Activated B cell treated with CpG ODN at 0.5 μM for 24 hours (primary cell): ENCODE measurements around the gene TMEM135. TPM values are rescaled to one million over a fixed set of nuclear protein-coding genes. Genes with fewer than 3 reads are reported as not detected.

Experiments used
- ATAC-seq: fragments of 200-7000 bp; cut with Tn5 transposase; one replicate; pipeline ENCODE4 v1.10.0; 2021; ENCODE audit warnings: low read depth, mild to moderate bottlenecking, moderate library complexity
- CTCF ChIA-PET: fragments of 350-600 bp; sonication (Branson Sonifier 250); formaldehyde crosslinking; loops from one replicate; lab custom pipeline; 2021; ENCODE audit warnings: antibody characterized with exemption; lab: Charles Lee
- POLR2A ChIA-PET: fragments of 350-600 bp; sonication (Branson Sonifier 250); formaldehyde crosslinking; loops from one replicate; lab custom pipeline; 2021; ENCODE audit warnings: antibody characterized with exemption; lab: Charles Lee
- DNase-seq: peaks from one replicate; pipeline ENCODE4 v3.0.0; 2022
- H3K27ac Mint-ChIP-seq: one replicate; pipeline ENCODE4 v1.8.0; 2020; ENCODE audit warnings: mixed read lengths
- H3K27me3 Mint-ChIP-seq: one replicate; pipeline ENCODE4 v1.8.0; 2021; ENCODE audit warnings: mixed read lengths
- H3K36me3 Mint-ChIP-seq: one replicate; pipeline ENCODE4 v1.8.0; 2021; ENCODE audit warnings: low read depth, mixed read lengths
- H3K4me1 Mint-ChIP-seq: one replicate; pipeline ENCODE4 v1.8.0; 2021; ENCODE audit warnings: mixed read lengths
- H3K4me3 Mint-ChIP-seq: one replicate; pipeline ENCODE4 v1.8.0; 2020; ENCODE audit warnings: mild to moderate bottlenecking, mixed read lengths
- H3K9me3 Mint-ChIP-seq: one replicate; pipeline ENCODE4 v1.8.0; 2020; ENCODE audit warnings: mixed read lengths
- intact Hi-C: fragments of 100-400 bp; cut with micrococcal nuclease; formaldehyde crosslinking; loops from one replicate; pipeline ENCODE4 v1.15.1; 2024
- total RNA-seq: library from RNA; stranded (reverse); gene quantifications from 2 replicates; pipeline ENCODE4 v1.2.3, GENCODE V29; 2022
- TF ChIP-seq, protein P1 (sequence below): fragments of 200-600 bp; IDR thresholded peaks from one replicate; pipeline ENCODE4 v1.8.0; 2022; ENCODE audit warnings: antibody characterized with exemption, mild to moderate bottlenecking

TMEM135 gene
- total RNA-seq, 1 donor from 2014 or later, result 10.1 TPM

DNA sequence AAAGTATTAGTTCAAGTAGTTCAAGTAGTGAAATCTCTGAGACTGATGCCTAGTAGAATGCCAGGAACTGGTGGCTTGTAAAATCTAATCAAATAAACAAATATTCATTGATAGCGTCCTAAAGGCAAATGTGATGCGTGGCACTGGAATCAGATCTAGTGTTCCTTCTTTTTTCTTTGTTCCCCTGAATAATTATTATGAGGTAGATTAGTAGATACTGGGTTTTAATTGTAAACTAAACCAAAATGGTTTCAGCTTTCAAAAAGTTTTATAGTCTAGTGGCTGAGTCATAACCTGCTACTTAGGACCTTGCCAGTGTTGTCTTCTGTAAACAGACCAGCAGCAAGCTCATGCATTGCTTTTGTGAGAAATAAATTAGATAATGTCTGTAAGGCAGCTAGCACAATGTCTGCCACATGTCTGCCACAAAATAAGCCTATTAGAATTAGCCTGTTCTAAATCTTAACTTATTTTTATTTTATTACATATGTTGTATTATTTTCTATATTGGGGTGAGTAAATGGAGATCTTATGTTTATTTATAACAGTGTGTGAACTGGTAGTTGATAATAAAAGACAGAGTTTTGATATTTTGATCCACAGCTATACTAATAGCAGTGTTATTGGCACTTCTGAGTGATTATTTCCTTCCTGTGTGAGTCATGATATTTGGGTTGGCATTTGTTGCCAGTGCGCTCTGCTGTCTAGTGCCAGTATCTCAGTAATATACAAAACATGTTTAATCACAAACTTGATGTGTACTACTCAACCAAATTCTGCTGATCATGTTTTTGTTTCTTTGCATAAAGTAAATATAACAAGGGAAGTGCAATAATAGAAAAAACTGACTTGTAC is 135.7 kb downstream of the TMEM135 start:
- ChIA-PET POLR2A (no interaction called here), CTCF (no interaction called here)
- intact Hi-C loops, result no loop called here
- no peaks in the 10 kb centered on the region for H3K27me3 Mint-ChIP-seq
- peaks cover 21% of the 10 kb centered on the region for H3K36me3 Mint-ChIP-seq
- ATAC-seq (no peak), DNase-seq (no peak)
- H3K9me3 Mint-ChIP-seq, result peaks cover 16% of the 10 kb centered on the region
- peaks cover 3% of the 10 kb centered on the region for H3K4me1 Mint-ChIP-seq
- TF ChIP-seq, protein P1, sequence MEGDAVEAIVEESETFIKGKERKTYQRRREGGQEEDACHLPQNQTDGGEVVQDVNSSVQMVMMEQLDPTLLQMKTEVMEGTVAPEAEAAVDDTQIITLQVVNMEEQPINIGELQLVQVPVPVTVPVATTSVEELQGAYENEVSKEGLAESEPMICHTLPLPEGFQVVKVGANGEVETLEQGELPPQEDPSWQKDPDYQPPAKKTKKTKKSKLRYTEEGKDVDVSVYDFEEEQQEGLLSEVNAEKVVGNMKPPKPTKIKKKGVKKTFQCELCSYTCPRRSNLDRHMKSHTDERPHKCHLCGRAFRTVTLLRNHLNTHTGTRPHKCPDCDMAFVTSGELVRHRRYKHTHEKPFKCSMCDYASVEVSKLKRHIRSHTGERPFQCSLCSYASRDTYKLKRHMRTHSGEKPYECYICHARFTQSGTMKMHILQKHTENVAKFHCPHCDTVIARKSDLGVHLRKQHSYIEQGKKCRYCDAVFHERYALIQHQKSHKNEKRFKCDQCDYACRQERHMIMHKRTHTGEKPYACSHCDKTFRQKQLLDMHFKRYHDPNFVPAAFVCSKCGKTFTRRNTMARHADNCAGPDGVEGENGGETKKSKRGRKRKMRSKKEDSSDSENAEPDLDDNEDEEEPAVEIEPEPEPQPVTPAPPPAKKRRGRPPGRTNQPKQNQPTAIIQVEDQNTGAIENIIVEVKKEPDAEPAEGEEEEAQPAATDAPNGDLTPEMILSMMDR, result no peak
- H3K27ac Mint-ChIP-seq, result no peak overlapping the region
- no peak overlapping the region for H3K4me3 Mint-ChIP-seq

DNA sequence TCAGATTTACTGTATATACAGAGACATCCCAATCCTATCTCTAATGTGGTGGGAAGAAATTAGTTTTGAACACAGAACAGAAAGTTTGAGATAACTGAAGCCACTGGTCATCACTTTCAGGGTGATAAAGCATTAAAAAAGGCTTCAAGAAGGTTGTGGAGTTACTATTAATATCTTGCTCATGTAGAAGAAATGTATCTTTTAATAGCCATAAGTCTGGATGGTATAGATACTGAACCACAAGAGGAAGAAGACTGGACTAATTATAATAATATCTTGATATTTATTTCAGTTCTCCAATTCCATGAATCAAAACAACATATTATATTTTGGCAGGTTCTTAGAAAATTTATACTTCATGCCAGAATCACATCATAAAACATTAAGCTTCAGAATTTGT is 137.1 kb downstream of the TMEM135 start:
- Mint-ChIP-seq H3K36me3 (peaks cover 24% of the 10 kb centered on the region), H3K4me3 (no peak overlapping the region), H3K4me1 (peaks cover 3% of the 10 kb centered on the region), H3K27me3 (no peaks in the 10 kb centered on the region), H3K27ac (no peak overlapping the region), H3K9me3 (peaks cover 3% of the 10 kb centered on the region)
- ChIA-PET POLR2A (no interaction called here), CTCF (no interaction called here)
- ATAC-seq (no peak), DNase-seq (no peak)
- intact Hi-C loops, result no loop called here
- TF ChIP-seq, protein P1, result no peak

DNA sequence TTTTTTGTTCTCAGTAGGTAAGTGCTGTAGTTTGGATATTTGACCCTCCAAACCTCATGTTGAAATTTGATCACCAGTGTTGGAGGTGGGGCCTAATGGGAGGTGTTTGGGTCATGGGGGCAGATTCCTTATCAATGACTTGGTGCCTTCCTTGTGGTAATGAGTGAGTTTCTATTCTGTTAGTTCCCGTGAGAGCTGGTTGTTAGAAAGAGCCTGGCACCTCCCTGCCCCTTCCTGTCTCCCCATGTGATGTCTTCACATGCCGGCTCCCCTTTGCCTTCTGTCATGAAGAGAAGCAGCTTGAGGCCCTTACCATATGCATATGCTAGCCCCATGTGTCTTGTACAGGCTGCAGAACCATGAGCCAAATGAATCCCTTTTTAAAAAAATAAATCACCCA is 138.3 kb downstream of the TMEM135 start:
- intact Hi-C loops, result no loop called here
- H3K27me3 Mint-ChIP-seq, result no peaks in the 10 kb centered on the region
- ATAC-seq, result no peak
- peaks cover 2% of the 10 kb centered on the region for H3K9me3 Mint-ChIP-seq
- no peak for DNase-seq
- H3K27ac Mint-ChIP-seq, result no peak overlapping the region
- peaks cover 32% of the 10 kb centered on the region for H3K36me3 Mint-ChIP-seq
- CTCF ChIA-PET, result no interaction called here
- POLR2A ChIA-PET, result no interaction called here
- TF ChIP-seq, protein P1, result no peak
- H3K4me1 Mint-ChIP-seq, result peaks cover 3% of the 10 kb centered on the region
- no peak overlapping the region for H3K4me3 Mint-ChIP-seq

DNA sequence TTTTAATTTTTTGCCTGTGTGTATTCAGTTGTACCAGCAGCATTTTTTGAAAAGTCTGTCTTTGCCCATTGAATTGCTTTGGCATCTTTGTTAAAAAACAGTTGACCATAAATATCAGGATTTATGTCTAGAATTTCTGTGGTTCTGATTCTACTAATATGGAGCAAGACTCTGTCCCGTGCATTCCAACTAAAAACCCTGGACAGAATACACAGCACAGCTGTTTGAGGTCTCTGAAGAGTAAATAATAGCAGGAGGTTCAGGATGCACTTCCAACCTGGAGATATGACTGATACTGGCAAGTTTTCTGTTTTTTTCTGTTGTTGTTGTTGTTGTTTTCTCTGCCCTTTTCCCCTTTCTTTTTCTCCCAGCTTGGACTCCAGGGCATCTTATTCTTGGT is 141.9 kb downstream of the TMEM135 start:
- H3K9me3 Mint-ChIP-seq, result peaks cover 2% of the 10 kb centered on the region
- H3K36me3 Mint-ChIP-seq, result peaks cover 30% of the 10 kb centered on the region
- intact Hi-C loops, result no loop called here
- H3K4me3 Mint-ChIP-seq, result no peak overlapping the region
- DNase-seq (no peak), ATAC-seq (no peak)
- H3K4me1 Mint-ChIP-seq, result no peaks in the 10 kb centered on the region
- ChIA-PET CTCF (no interaction called here), POLR2A (no interaction called here)
- no peak overlapping the region for H3K27ac Mint-ChIP-seq
- TF ChIP-seq, protein P1, result no peak
- no peaks in the 10 kb centered on the region for H3K27me3 Mint-ChIP-seq

DNA sequence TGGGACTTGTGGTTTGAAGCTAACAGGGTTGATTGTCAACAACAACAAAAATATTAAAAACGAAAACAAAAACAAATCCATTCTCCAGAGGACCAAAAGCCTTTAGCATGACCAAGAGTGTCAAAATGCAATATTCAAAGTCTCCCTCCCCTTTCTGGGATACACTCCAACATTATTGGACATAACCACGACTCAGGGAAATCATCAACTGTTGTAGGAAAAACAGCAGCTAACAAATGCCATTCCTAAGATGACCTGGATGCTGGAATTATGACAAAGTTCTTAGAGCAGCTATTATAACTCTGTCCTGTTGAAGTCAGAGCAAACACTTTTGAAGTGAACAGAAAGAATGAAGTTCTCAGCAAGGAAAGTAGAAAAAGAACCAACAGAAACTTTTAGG is 143.0 kb downstream of the TMEM135 start:
- POLR2A ChIA-PET, result no interaction called here
- TF ChIP-seq, protein P1, result no peak

More for the DNA sequence above, 143.0 kb downstream of the TMEM135 start:
- Mint-ChIP-seq H3K9me3 (peaks cover 2% of the 10 kb centered on the region), H3K27me3 (no peaks in the 10 kb centered on the region), H3K4me1 (no peaks in the 10 kb centered on the region), H3K27ac (no peak overlapping the region), H3K4me3 (no peak overlapping the region), H3K36me3 (peaks cover 30% of the 10 kb centered on the region)
- DNase-seq, result no peak
- ATAC-seq, result no peak
- intact Hi-C loops, result no loop called here
- CTCF ChIA-PET, result no interaction called here
